Measurements from ENCODE around the gene ERBB3. TPM values are rescaled to one million over a fixed set of nuclear protein-coding genes. Genes with fewer than 3 reads are reported as not detected.

Gene ERBB3
- total RNA-seq, 2 donors from 2014 or later = 1.1 to 3.2 TPM

DNA sequence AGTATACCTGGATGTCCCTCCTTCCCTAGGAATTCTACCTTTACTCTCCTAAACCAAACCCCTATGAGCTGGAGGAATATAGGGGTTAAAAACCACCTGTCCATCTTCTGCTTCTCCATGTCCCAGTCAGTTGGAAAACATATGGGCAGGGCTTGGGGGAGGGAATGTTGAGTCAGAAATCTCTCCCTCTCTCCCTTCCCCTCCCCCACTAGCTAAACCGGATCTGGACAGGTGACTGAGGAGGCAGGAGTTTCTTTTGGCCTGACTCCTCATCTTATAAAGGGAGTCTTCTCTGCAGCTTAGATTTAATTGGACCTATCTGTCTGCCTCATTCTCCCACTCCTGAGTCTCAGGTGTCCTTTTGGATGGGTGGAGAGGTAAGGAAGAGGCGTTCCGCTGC, 6.1 kb downstream of the ERBB3 start:
- Histone ChIP-seq H3K27me3 (replicated peaks; ENCODE audit: insufficient read depth) (no peaks in the 10 kb centered on the region), H3K9me3 (no peaks in the 10 kb centered on the region), H3K27ac (no peak overlapping the region), H3K4me1 (ENCODE audit: control insufficient read depth in 1 of 2, low read depth in 2 of 2) (no peaks in the 10 kb centered on the region), H3K4me3 (no peak overlapping the region), H3K36me3 (no peaks in the 10 kb centered on the region)
- no peak for ATAC-seq (ENCODE audit: insufficient number of reproducible peaks, low FRiP score, low read depth)
- TF ChIP-seq, protein P1, sequence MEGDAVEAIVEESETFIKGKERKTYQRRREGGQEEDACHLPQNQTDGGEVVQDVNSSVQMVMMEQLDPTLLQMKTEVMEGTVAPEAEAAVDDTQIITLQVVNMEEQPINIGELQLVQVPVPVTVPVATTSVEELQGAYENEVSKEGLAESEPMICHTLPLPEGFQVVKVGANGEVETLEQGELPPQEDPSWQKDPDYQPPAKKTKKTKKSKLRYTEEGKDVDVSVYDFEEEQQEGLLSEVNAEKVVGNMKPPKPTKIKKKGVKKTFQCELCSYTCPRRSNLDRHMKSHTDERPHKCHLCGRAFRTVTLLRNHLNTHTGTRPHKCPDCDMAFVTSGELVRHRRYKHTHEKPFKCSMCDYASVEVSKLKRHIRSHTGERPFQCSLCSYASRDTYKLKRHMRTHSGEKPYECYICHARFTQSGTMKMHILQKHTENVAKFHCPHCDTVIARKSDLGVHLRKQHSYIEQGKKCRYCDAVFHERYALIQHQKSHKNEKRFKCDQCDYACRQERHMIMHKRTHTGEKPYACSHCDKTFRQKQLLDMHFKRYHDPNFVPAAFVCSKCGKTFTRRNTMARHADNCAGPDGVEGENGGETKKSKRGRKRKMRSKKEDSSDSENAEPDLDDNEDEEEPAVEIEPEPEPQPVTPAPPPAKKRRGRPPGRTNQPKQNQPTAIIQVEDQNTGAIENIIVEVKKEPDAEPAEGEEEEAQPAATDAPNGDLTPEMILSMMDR (IDR thresholded peaks at IDR 0.05) = no peak
- DNase-seq (ENCODE audit: low spot score) = no peak

- TF ChIP-seq, protein P1 (IDR thresholded peaks at IDR 0.05) = no peak
- Histone ChIP-seq H3K27me3 (replicated peaks; ENCODE audit: insufficient read depth) (no peaks in the 10 kb centered on the region), H3K4me3 (no peak overlapping the region), H3K27ac (no peak overlapping the region), H3K9me3 (no peaks in the 10 kb centered on the region), H3K36me3 (no peaks in the 10 kb centered on the region), H3K4me1 (ENCODE audit: control insufficient read depth in 1 of 2, low read depth in 2 of 2) (no peaks in the 10 kb centered on the region)
- no peak for ATAC-seq (ENCODE audit: insufficient number of reproducible peaks, low FRiP score, low read depth)
- no peak for DNase-seq (ENCODE audit: low spot score)
Observed at GRCh38 chr12:56086608-56087007, 6.6 kb downstream of the ERBB3 start.

- Histone ChIP-seq H3K27ac (no peak overlapping the region), H3K9me3 (no peaks in the 10 kb centered on the region), H3K27me3 (replicated peaks; ENCODE audit: insufficient read depth) (no peaks in the 10 kb centered on the region), H3K4me1 (ENCODE audit: control insufficient read depth in 1 of 2, low read depth in 2 of 2) (no peaks in the 10 kb centered on the region), H3K4me3 (no peak overlapping the region), H3K36me3 (no peaks in the 10 kb centered on the region)
- DNase-seq (ENCODE audit: low spot score) = no peak
- TF ChIP-seq, protein P1 (IDR thresholded peaks at IDR 0.05) = no peak
- no peak for ATAC-seq (ENCODE audit: insufficient number of reproducible peaks, low FRiP score, low read depth)
Observed at GRCh38 chr12:56087220-56087619, 7.3 kb downstream of the ERBB3 start.

DNA sequence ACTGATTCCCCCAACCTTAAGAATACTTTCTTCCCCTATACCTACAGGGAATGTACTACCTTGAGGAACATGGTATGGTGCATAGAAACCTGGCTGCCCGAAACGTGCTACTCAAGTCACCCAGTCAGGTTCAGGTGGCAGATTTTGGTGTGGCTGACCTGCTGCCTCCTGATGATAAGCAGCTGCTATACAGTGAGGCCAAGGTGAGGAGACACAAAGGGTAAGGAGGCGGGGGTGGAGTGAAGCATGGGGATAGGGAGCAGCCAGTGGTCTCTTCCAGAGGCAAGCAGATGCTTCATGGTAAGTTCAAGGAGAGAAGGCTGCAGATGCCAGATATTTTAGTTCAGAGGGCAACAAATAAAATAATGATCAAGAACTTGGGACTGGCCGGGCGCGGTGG, 17.8 kb downstream of the ERBB3 start:
- ATAC-seq (ENCODE audit: insufficient number of reproducible peaks, low FRiP score, low read depth) = no peak
- TF ChIP-seq, protein P1 (IDR thresholded peaks at IDR 0.05) = no peak
- H3K27ac ChIP-seq = no peak overlapping the region
- H3K4me1 ChIP-seq (ENCODE audit: control insufficient read depth in 1 of 2, low read depth in 2 of 2) = no peaks in the 10 kb centered on the region
- H3K4me3 ChIP-seq = no peak overlapping the region
- H3K36me3 ChIP-seq = no peaks in the 10 kb centered on the region
- no peaks in the 10 kb centered on the region for H3K27me3 ChIP-seq (replicated peaks; ENCODE audit: insufficient read depth)
- DNase-seq (ENCODE audit: low spot score) = no peak
- H3K9me3 ChIP-seq = no peaks in the 10 kb centered on the region

GRCh38 chr12:56098592-56098991, 18.6 kb downstream of the ERBB3 start:
- Histone ChIP-seq H3K4me3 (no peak overlapping the region), H3K27ac (no peak overlapping the region), H3K4me1 (ENCODE audit: control insufficient read depth in 1 of 2, low read depth in 2 of 2) (peaks cover 0 to 7% of the 10 kb centered on the region in 2 donors), H3K27me3 (replicated peaks; ENCODE audit: insufficient read depth) (no peaks in the 10 kb centered on the region), H3K36me3 (no peaks in the 10 kb centered on the region), H3K9me3 (no peaks in the 10 kb centered on the region)
- ATAC-seq (ENCODE audit: insufficient number of reproducible peaks, low FRiP score, low read depth) = no peak
- TF ChIP-seq, protein P1 (IDR thresholded peaks at IDR 0.05) = no peak
- no peak for DNase-seq (ENCODE audit: low spot score)

Measured in thoracic aorta (tissue), 2 donors.